K562 (cell line): ENCODE data around the gene TBL2. TPM values are rescaled to one million over a fixed set of nuclear protein-coding genes. Genes with fewer than 3 reads are reported as not detected.
A peak's percentile ranks its signal among the peaks of the same experiment; 100 is the strongest.

Experiments
- ATAC-seq: fragments of 200-7000 bp; cut with Tn5 transposase; 3 replicates; pipeline ENCODE4 v1.9.1; 2020; ENCODE audit warnings: moderate library complexity
- BruUV-seq: library from RNA; stranded (reverse); fragments of 400-500 nt; replicated peaks from 2 replicates; lab custom pipeline; 2021; lab: Mats Ljungman, UMichigan
- CTCF ChIA-PET: fragments of 300-600 bp; formaldehyde crosslinking; extraction: SDS; loops from one replicate; lab custom pipeline; 2021; ENCODE audit warnings: low intra/inter-chr PET ratio; lab: Yijun Ruan, JAX
- POLR2A ChIA-PET: fragments of 300-600, 350-650 bp; sonication (Branson Sonifier 250); formaldehyde crosslinking; extraction: SDS; loops from one replicate; lab custom pipeline; 2021; ENCODE audit warnings: antibody characterized with exemption, inconsistent platforms; lab: Yijun Ruan, JAX
- DNase-seq, 4 experiments: peaks; one replicate each; pipeline versions ENCODE4 v3.0.0 to v3.0.0-alpha.2; 2011 to 2018; ENCODE audit warnings: low spot score in 3 of 4, mixed read lengths in 3 of 4; ENCODE audit errors: extremely low read depth in 1 of 4
- FAIRE-seq: peaks from 2 replicates; lab custom pipeline; 2011; peaks lifted over from hg19 to GRCh38; lab: Jason Lieb, UNC
- H2AFZ ChIP-seq: 2 replicates; pipeline ENCODE4 v1.6.0; 2011; ENCODE audit warnings: low read depth, low read length, control low read depth, inconsistent platforms
- H3K27ac ChIP-seq: fragments of 200-600 bp; 3 replicates; pipeline ENCODE4 v1.8.0; 2011; ENCODE audit warnings: low read depth, mild to moderate bottlenecking, control low read depth, inconsistent platforms, low read length, moderate library complexity, mixed read lengths; ENCODE audit errors: extremely low read depth
- H3K27me3 ChIP-seq, 2 experiments: fragments of 300-600 bp in 1 of 2; 2 replicates in 1 of 2; 3 replicates in 1 of 2; pipeline versions ENCODE4 v1.6.0 to v1.8.0; 2011; ENCODE audit warnings: inconsistent platforms in 2 of 2, low read length in 2 of 2, mild to moderate bottlenecking in 1 of 2, mixed read lengths in 1 of 2, moderate library complexity in 1 of 2; ENCODE audit not compliant: control insufficient read depth in 2 of 2, insufficient read depth in 2 of 2
- H3K36me3 ChIP-seq: fragments of 300-600 bp; 3 replicates; pipeline ENCODE4 v1.8.0; 2011; ENCODE audit warnings: mild to moderate bottlenecking, low read length, inconsistent platforms; ENCODE audit not compliant: control insufficient read depth, insufficient read depth
- H3K4me1 ChIP-seq, 2 experiments: fragments of 200-600 bp in 1 of 2; replicated peaks in 1 of 2; 2 replicates in 1 of 2; 3 replicates in 1 of 2; pipeline versions ENCODE4 v1.5.1 to v1.8.0; 2011; ENCODE audit warnings: inconsistent platforms in 2 of 2, low read length in 2 of 2, mild to moderate bottlenecking in 1 of 2, mixed read lengths in 1 of 2, moderate library complexity in 1 of 2; ENCODE audit not compliant: control insufficient read depth in 2 of 2, insufficient read depth in 2 of 2
- H3K4me2 ChIP-seq: 2 replicates; pipeline ENCODE4 v1.6.1; 2011; ENCODE audit warnings: low read length, control low read depth, inconsistent platforms, mixed read lengths; ENCODE audit not compliant: insufficient read depth
- H3K4me3 ChIP-seq: fragments of 200-600 bp; sonication (generic), shearing (Covaris generic); 2 replicates; pipeline ENCODE4 v1.5.1; 2016; ENCODE audit warnings: control low read depth, inconsistent platforms
- H3K79me2 ChIP-seq: fragments of 200-600 bp; 3 replicates; pipeline ENCODE4 v1.8.0; 2011; ENCODE audit warnings: low read length, inconsistent platforms; ENCODE audit not compliant: control insufficient read depth, insufficient read depth
- H3K9ac ChIP-seq, 2 experiments: 2 replicates each; pipeline versions ENCODE4 v1.6.0 to v1.6.1; 2011; ENCODE audit warnings: low read depth in 2 of 2, low read length in 2 of 2, control low read depth in 1 of 2, inconsistent platforms in 1 of 2, mild to moderate bottlenecking in 1 of 2, mixed read lengths in 1 of 2; ENCODE audit not compliant: insufficient read depth in 1 of 2
- H3K9me1 ChIP-seq: one replicate; pipeline ENCODE4 v1.6.0; 2011; ENCODE audit warnings: inconsistent platforms, mild to moderate bottlenecking, low read length, moderate library complexity; ENCODE audit not compliant: control insufficient read depth, insufficient read depth
- H3K9me3 ChIP-seq: replicated peaks from 2 replicates; pipeline ENCODE4 v1.5.1; 2011; ENCODE audit warnings: low read depth, low read length, inconsistent platforms; ENCODE audit not compliant: control insufficient read depth, insufficient read depth
- H4K20me1 ChIP-seq: replicated peaks from 2 replicates; pipeline ENCODE4 v1.6.1; 2011; ENCODE audit warnings: low read length, inconsistent platforms, mixed read lengths; ENCODE audit not compliant: control insufficient read depth, insufficient read depth
- BHLHE40 ChIP-seq: IDR thresholded peaks from 2 replicates; pipeline ENCODE4 v1.6.1; 2011; ENCODE audit warnings: low read length, improper control_type of control experiment
- CCNT2 ChIP-seq: IDR thresholded peaks from 2 replicates; pipeline ENCODE4 v1.6.1; 2011; ENCODE audit warnings: borderline replicate concordance, low read depth, mild to moderate bottlenecking, moderate library complexity, mixed read lengths, low read length; ENCODE audit not compliant: insufficient read length; ENCODE audit errors: extremely low read depth
- ETV5 ChIP-seq: sonication (generic); formaldehyde crosslinking; IDR thresholded peaks from 2 replicates; pipeline ENCODE4 v1.4.0; 2020; ENCODE audit warnings: low read depth, mild to moderate bottlenecking, missing genetic modification reagents
- FOXM1 ChIP-seq, 2 experiments: fragments of 450-650 bp in 1 of 2; sonication (generic) in 1 of 2; formaldehyde crosslinking in 1 of 2; IDR thresholded peaks; 2 replicates each; pipeline versions ENCODE4 v1.6.1 to v1.9.0; 2017 to 2022; ENCODE audit warnings: low read depth in 2 of 2, mild to moderate bottlenecking in 2 of 2, missing genetic modification reagents in 1 of 2, moderate library complexity in 1 of 2
- GATAD2A ChIP-seq: fragments of 450-650 bp; IDR thresholded peaks from 2 replicates; pipeline ENCODE4 v1.6.1; 2017
- HDAC8 ChIP-seq: fragments of 450-650 bp; IDR thresholded peaks from 2 replicates; pipeline ENCODE4 v1.6.1; 2016; ENCODE audit warnings: mild to moderate bottlenecking, missing genetic modification characterization, moderate library complexity, missing compliant biosample characterization
- KLF1 ChIP-seq: fragments of 450-650 bp; IDR thresholded peaks from 2 replicates; pipeline ENCODE4 v1.6.1; 2016; ENCODE audit warnings: missing genetic modification characterization, missing compliant biosample characterization
- MAZ ChIP-seq, 2 experiments: fragments of 450-650 bp in 1 of 2; sonication (generic) in 1 of 2; formaldehyde crosslinking; IDR thresholded peaks in 1 of 2; conservative IDR thresholded peaks in 1 of 2; 2 replicates each; pipeline versions ENCODE4 v1.4.0 to v1.5.0; 2020; ENCODE audit warnings: mild to moderate bottlenecking in 1 of 2, missing genetic modification reagents in 1 of 2
- MTA3 ChIP-seq: fragments of 450-650 bp; formaldehyde crosslinking; IDR thresholded peaks from 2 replicates; pipeline ENCODE4 v1.6.1; 2017; ENCODE audit warnings: mild to moderate bottlenecking, borderline replicate concordance
- NFYB ChIP-seq: IDR thresholded peaks from 2 replicates; pipeline ENCODE4 v1.6.1; 2011; ENCODE audit warnings: mild to moderate bottlenecking, moderate library complexity; ENCODE audit not compliant: insufficient read length; ENCODE audit errors: extremely low read depth
- SP2 ChIP-seq: IDR thresholded peaks from 2 replicates; pipeline ENCODE4 v1.6.1; 2011; ENCODE audit warnings: mild to moderate bottlenecking, low read depth, low read length, moderate library complexity; ENCODE audit not compliant: poor library complexity, severe bottlenecking; ENCODE audit errors: extremely low read depth
- U2AF1 ChIP-seq: fragments of 200-400 bp; formaldehyde crosslinking; optimal IDR thresholded peaks from 2 replicates; pipeline ENCODE3; 2017; ENCODE audit warnings: mild to moderate bottlenecking, low read depth, low read length, moderate library complexity
- WGBS: fragments of 100-300 bp; shearing (Covaris generic); methylation state at CpG from one replicate; pipeline ENCODE4 v1.1.6; 2016; ENCODE audit warnings: low coverage, mixed read lengths; ENCODE audit not compliant: insufficient coverage; ENCODE audit errors: missing lambda C conversion rate; 5-methylcytosine and 5-hydroxymethylcytosine counted together
- in situ Hi-C: fragments of 300-500 bp; cut with MboI; formaldehyde crosslinking; loops from 4 replicates; pipeline ENCODE4 v1.15.0; 2018; ENCODE audit warnings: inconsistent platforms, mixed read lengths
- intact Hi-C: fragments of 100-400 bp; cut with micrococcal nuclease; formaldehyde crosslinking; loops from 2 replicates; pipeline ENCODE4 v1.14.2; 2022
- polyA plus RNA-seq, 8 experiments: library from polyadenylated mRNA; depleted of rRNA in 4 of 8; stranded (reverse) in 5 of 8; unstranded in 3 of 8; fragments of >200 nt; fragmentation: Nextera tagmentation in 2 of 8; fragmentation: Illumina TruSeq in 1 of 8; extraction: Ambion mirVana in 2 of 8; extraction: Trizol in 1 of 8; gene quantifications; 2 replicates each; pipeline versions ENCODE4 v1.2.1 to v1.2.3, GENCODE V29; 2011 to 2014; ENCODE audit warnings: inconsistent platforms in 1 of 8, missing spikeins in 1 of 8
- total RNA-seq, 7 experiments: library from RNA; depleted of rRNA in 6 of 7; stranded (reverse); fragments of >200 nt in 6 of 7; fragmentation: Illumina TruSeq in 2 of 7; extraction: Trizol in 2 of 7; gene quantifications; 2 replicates each; pipeline versions ENCODE4 v1.2.1 to v1.2.3, GENCODE V29; 2011 to 2021; ENCODE audit warnings: low replicate concordance in 1 of 7
- TF ChIP-seq, protein P1 (sequence below), 2 experiments: fragments of 450-650 bp in 1 of 2; IDR thresholded peaks; 2 replicates each; pipeline ENCODE4 v1.6.1; 2011 to 2017; ENCODE audit warnings: low read depth in 2 of 2, antibody characterized with exemption in 1 of 2, borderline replicate concordance in 1 of 2, low read length in 1 of 2, mild to moderate bottlenecking in 1 of 2, mixed read lengths in 1 of 2; ENCODE audit not compliant: control insufficient read depth in 1 of 2
- TF ChIP-seq, protein P2 (sequence below), 2 experiments: IDR thresholded peaks; 2 replicates each; pipeline ENCODE4 v1.6.1; 2011; ENCODE audit warnings: borderline replicate concordance in 1 of 2, control low read depth in 1 of 2, low read depth in 1 of 2, low read length in 1 of 2, mild to moderate bottlenecking in 1 of 2, mixed read lengths in 1 of 2, moderate library complexity in 1 of 2; ENCODE audit not compliant: insufficient read depth in 1 of 2, insufficient read length in 1 of 2, poor library complexity in 1 of 2, severe bottlenecking in 1 of 2; ENCODE audit errors: extremely low read depth in 1 of 2

The TBL2 gene
- total and polyA plus RNA-seq, 9 of the 15 experiments (the other 6 are each of a cell fraction or from before 2014, with no cell fraction given), result 2.5 to 123 (median 49.2) TPM

DNA sequence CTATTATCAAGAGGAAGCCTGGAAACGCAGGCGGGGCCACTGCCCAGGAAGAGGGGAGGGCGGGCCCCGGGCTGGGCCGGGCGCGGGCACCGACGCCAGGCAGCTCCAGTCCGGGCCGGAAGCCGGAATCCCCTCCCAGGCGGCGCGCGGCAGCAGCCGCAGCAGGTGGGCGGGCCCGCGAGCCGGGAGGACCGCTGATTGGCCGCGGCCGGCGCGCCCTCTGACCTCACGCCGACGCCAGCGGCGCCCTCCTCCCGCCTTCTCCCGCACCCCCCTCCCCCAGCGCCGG, 21.3 kb downstream of the TBL2 start:
- ChIA-PET CTCF (interaction anchor here (0.7 kb wide), 1 partner anchor 36 kb away, joined by 3 read pairs; no protein-coding TSS in a partner anchor), POLR2A (interaction anchor here (0.6 to 1.9 kb wide), 13 partner anchors 8 to 181 kb away, joined by 3 to 11 read pairs (median 3); partner anchors contain the start of genes ABHD11, BAZ1B and TBL2)
- FAIRE-seq (peak; percentile 75), DNase-seq (peak; percentile 97 to 99 (median 97)), ATAC-seq (peak; percentile 96)
- Histone ChIP-seq H2AFZ (peak overlapping the region; percentile 90), H4K20me1 (peaks cover 2% of the 10 kb centered on the region), H3K4me1 (peaks cover 28 to 33% of the 10 kb centered on the region in 2 experiments), H3K9ac (peak overlapping the region; percentile 90 to 93), H3K27me3 (no peaks in the 10 kb centered on the region), H3K79me2 (peaks cover 46% of the 10 kb centered on the region), H3K36me3 (peaks cover 35% of the 10 kb centered on the region), H3K27ac (peak overlapping the region; percentile 99), H3K9me1 (no peaks in the 10 kb centered on the region), H3K4me3 (peak overlapping the region; percentile 95), H3K4me2 (peak overlapping the region; percentile 84), H3K9me3 (no peaks in the 10 kb centered on the region)
- in situ Hi-C loops (no loop called here), intact Hi-C loops (loop anchor here (2.0 kb wide), 1 partner anchor 36 kb away; no protein-coding TSS in a partner anchor)
- no TSS peak for BruUV-seq
- 0% methylated on average over 19 of the region's 36 CpGs for WGBS
- TF ChIP-seq, protein P1, sequence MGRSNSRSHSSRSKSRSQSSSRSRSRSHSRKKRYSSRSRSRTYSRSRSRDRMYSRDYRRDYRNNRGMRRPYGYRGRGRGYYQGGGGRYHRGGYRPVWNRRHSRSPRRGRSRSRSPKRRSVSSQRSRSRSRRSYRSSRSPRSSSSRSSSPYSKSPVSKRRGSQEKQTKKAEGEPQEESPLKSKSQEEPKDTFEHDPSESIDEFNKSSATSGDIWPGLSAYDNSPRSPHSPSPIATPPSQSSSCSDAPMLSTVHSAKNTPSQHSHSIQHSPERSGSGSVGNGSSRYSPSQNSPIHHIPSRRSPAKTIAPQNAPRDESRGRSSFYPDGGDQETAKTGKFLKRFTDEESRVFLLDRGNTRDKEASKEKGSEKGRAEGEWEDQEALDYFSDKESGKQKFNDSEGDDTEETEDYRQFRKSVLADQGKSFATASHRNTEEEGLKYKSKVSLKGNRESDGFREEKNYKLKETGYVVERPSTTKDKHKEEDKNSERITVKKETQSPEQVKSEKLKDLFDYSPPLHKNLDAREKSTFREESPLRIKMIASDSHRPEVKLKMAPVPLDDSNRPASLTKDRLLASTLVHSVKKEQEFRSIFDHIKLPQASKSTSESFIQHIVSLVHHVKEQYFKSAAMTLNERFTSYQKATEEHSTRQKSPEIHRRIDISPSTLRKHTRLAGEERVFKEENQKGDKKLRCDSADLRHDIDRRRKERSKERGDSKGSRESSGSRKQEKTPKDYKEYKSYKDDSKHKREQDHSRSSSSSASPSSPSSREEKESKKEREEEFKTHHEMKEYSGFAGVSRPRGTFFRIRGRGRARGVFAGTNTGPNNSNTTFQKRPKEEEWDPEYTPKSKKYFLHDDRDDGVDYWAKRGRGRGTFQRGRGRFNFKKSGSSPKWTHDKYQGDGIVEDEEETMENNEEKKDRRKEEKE (IDR thresholded peaks at IDR 0.05; ENCODE audit: borderline replicate concordance in 1 of 2, control insufficient read depth in 1 of 2, low read depth in 2 of 2, low read length in 1 of 2), result peak in 1 of 2 experiments; percentile 80; a peak in 1 of 4 replicates
- TF ChIP-seq ETV5 (CRISPR knock-in tag) (peak; percentile 87; the same call in 1 of the 2 replicates), U2AF1 (no peak), NFYB (peak; percentile 72), MAZ (CRISPR knock-in tag; conservative IDR thresholded peaks at IDR 0.05 in 1 of 2, IDR thresholded peaks at IDR 0.05 in 1 of 2) (peak in 1 of 2 experiments; percentile 89; a peak in 2 of 4 replicates), KLF1 (tag) (peak; percentile 42; the same call in 1 of the 2 replicates), SP2 (peak; percentile 30), CCNT2 (peak; percentile 88), MTA3 (0 out of 2 replicates have a peak, but pooled peaks have one; percentile 12), GATAD2A (no peak), BHLHE40 (peak; percentile 9; the same call in 1 of the 2 replicates), FOXM1 (IDR thresholded peaks at IDR 0.05; ENCODE audit: low read depth) (no peak), FOXM1 (CRISPR knock-in tag; IDR thresholded peaks at IDR 0.05; ENCODE audit: low read depth) (no peak), HDAC8 (no peak)
- TF ChIP-seq, protein P2, sequence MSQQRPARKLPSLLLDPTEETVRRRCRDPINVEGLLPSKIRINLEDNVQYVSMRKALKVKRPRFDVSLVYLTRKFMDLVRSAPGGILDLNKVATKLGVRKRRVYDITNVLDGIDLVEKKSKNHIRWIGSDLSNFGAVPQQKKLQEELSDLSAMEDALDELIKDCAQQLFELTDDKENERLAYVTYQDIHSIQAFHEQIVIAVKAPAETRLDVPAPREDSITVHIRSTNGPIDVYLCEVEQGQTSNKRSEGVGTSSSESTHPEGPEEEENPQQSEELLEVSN (IDR thresholded peaks at IDR 0.05; ENCODE audit: borderline replicate concordance in 1 of 2, extremely low read depth in 1 of 2, insufficient read depth in 1 of 2, insufficient read length in 1 of 2, low read depth in 1 of 2, low read length in 1 of 2, poor library complexity in 1 of 2, severe bottlenecking in 1 of 2), result peak in 1 of 2 experiments; percentile 79
